Pancreas (tissue), 10 donors: ENCODE data around the gene TSHZ3. TPM values are rescaled to one million over a fixed set of nuclear protein-coding genes. Genes with fewer than 3 reads are reported as not detected.

ENCODE experiments used
- ATAC-seq, 4 donors: fragments of 200-7000 bp; cut with Tn5 transposase; one replicate each; pipeline versions ENCODE4 v1.8.0 to v1.9.1; 2020; ENCODE audit warnings: mild to moderate bottlenecking in 4 of 4, moderate library complexity in 4 of 4
- DNase-seq, 6 donors: peaks; one replicate each; pipeline ENCODE4 v3.0.0-alpha.2; 2020
- FAIRE-seq: peaks from 2 replicates; lab custom pipeline; 2012; peaks lifted over from hg19 to GRCh38; lab: Jason Lieb, UNC
- H3K27ac ChIP-seq, 4 donors: fragments of 200-600 bp; sonication (generic); 1 replicate in 3 of 4; 2 replicates in 1 of 4; pipeline versions ENCODE4 v1.5.0 to v1.8.0; 2020
- H3K27me3 ChIP-seq, 4 donors: fragments of 200-600 bp; one replicate each; pipeline ENCODE4 v1.8.0; 2021
- H3K36me3 ChIP-seq, 3 donors: fragments of 200-600 bp; sonication (generic) in 1 of 3; one replicate each; pipeline versions ENCODE4 v1.5.0 to v1.8.0; 2020 to 2021
- H3K4me1 ChIP-seq, 3 donors: fragments of 200-600 bp; one replicate each; pipeline ENCODE4 v1.8.0; 2021
- H3K4me3 ChIP-seq, 4 donors: fragments of 200-600 bp; sonication (generic) in 2 of 4; one replicate each; pipeline versions ENCODE4 v1.5.0 to v1.8.0; 2020 to 2021
- H3K9me3 ChIP-seq, 4 donors: fragments of 200-600 bp; one replicate each; pipeline ENCODE4 v1.8.0; 2021
- CTCF ChIP-seq, 4 donors: fragments of 200-600 bp; sonication (generic) in 3 of 4; IDR thresholded peaks; one replicate each; pipeline versions ENCODE4 v1.5.0 to v1.8.0; 2021; ENCODE audit warnings: antibody characterized with exemption in 4 of 4
- WGBS, 2 donors: extraction: QIAGEN DNeasy Blood & Tissue Kit; methylation state at CpG; one replicate each; pipeline ENCODE4 v1.1.7; 2013; 5-methylcytosine and 5-hydroxymethylcytosine counted together
- intact Hi-C, 3 donors: fragments of 100-400 bp; cut with DNase I; formaldehyde crosslinking; loops; one replicate each; pipeline versions ENCODE4 v1.11.1 to v1.14.2; 2022
- polyA plus RNA-seq, 2 donors: library from polyadenylated mRNA; stranded (reverse); fragments of 200-250 nt; gene quantifications; one replicate each; pipeline ENCODE4 v1.2.3, GENCODE V29; 2013
- total RNA-seq, 6 donors: library from RNA; stranded (reverse); fragmentation: NEBNext Ultra II Directional in 4 of 6; extraction: Animal tissue kit (Norgen Biotek cat#: 25700) in 4 of 6; gene quantifications; one replicate each; pipeline versions ENCODE4 v1.2.1 to v1.2.4, GENCODE V29; 2021 to 2023
- donor health status: healthy with polysubstance abuse.
- donor health status: DM: no; HTN: no; CAD: no; lungs with moderate emphysema.
- donor health status: DM: no; HTN: no; CAD: no.
- donor health status: control.
- donor health status: control.
- donor health status: Bipolar disorder and iron deficiency.
- donor health status: DM: yes; HTN: yes; CAD: no.
- donor health status: DM: no; HTN: no; CAD: no.
- donor health status: DM: no; HTN: no; CAD: no.
- donor health status: DM: yes; HTN: yes; CAD: no.

Gene TSHZ3
- total and polyA plus RNA-seq, 8 donors, result 0.87 to 3.2 (median 1.5) TPM

GRCh38 chr19:31380854-31381253 lies 31.6 kb upstream of the TSHZ3 start:
- H3K4me1 ChIP-seq, result no peaks in the 10 kb centered on the region
- no peak for FAIRE-seq
- no peak for DNase-seq
- peaks cover 0 to 9% (median 2%) of the 10 kb centered on the region in 4 donors for H3K27me3 ChIP-seq
- H3K9me3 ChIP-seq, result no peaks in the 10 kb centered on the region
- TF ChIP-seq CTCF (IDR thresholded peaks at IDR 0.05), result no peak
- no peak overlapping the region for H3K4me3 ChIP-seq
- no peaks in the 10 kb centered on the region for H3K36me3 ChIP-seq
- H3K27ac ChIP-seq, result no peak overlapping the region
- intact Hi-C loops, result no loop called here
- ATAC-seq, result no peak
- 75 to 80% methylated on average over 6 of the region's 6 CpGs for WGBS, 2 donors

GRCh38 chr19:31378404-31378803 lies 29.2 kb upstream of the TSHZ3 start:
- no peaks in the 10 kb centered on the region for H3K4me1 ChIP-seq
- no peak for TF ChIP-seq CTCF (IDR thresholded peaks at IDR 0.05)
- H3K9me3 ChIP-seq, result no peaks in the 10 kb centered on the region
- peaks cover 0 to 7% (median under 1%) of the 10 kb centered on the region in 4 donors for H3K27me3 ChIP-seq
- no peaks in the 10 kb centered on the region for H3K36me3 ChIP-seq
- WGBS, 2 donors, result 21 to 24% methylated on average over 4 of the region's 4 CpGs
- no peak overlapping the region for H3K4me3 ChIP-seq
- DNase-seq (peak in 2 of 6 donors; percentile 9 to 55), ATAC-seq (peak in 3 of 4 donors; percentile 55 to 83 (median 55)), FAIRE-seq (no peak)
- intact Hi-C loops, result no loop called here
- H3K27ac ChIP-seq, result no peak overlapping the region

- TF ChIP-seq CTCF (IDR thresholded peaks at IDR 0.05), result no peak
- intact Hi-C loops, result no loop called here
- no peak overlapping the region for H3K27ac ChIP-seq
- FAIRE-seq (no peak), DNase-seq (no peak), ATAC-seq (no peak)
- no peaks in the 10 kb centered on the region for H3K36me3 ChIP-seq
- no peaks in the 10 kb centered on the region for H3K9me3 ChIP-seq
- no peaks in the 10 kb centered on the region for H3K4me1 ChIP-seq
- WGBS, 2 donors, result 89 to 94% methylated on average over 1 of the region's 1 CpG
- H3K27me3 ChIP-seq, result no peaks in the 10 kb centered on the region
- no peak overlapping the region for H3K4me3 ChIP-seq
Observed at GRCh38 chr19:31377736-31378135, 28.5 kb upstream of the TSHZ3 start.

GRCh38 chr19:31372246-31372781 lies 23.1 kb upstream of the TSHZ3 start:
- no peak for DNase-seq

More at GRCh38 chr19:31372246-31372781, 23.1 kb upstream of the TSHZ3 start:
- no peak for FAIRE-seq
- no peaks in the 10 kb centered on the region for H3K9me3 ChIP-seq
- H3K36me3 ChIP-seq, result no peaks in the 10 kb centered on the region
- no peak overlapping the region for H3K4me3 ChIP-seq
- no peaks in the 10 kb centered on the region for H3K27me3 ChIP-seq
- H3K27ac ChIP-seq, result no peak overlapping the region
- intact Hi-C loops, result no loop called here
- WGBS, 2 donors, result 57 to 59% methylated on average over 2 of the region's 2 CpGs
- ATAC-seq, result no peak
- TF ChIP-seq CTCF (IDR thresholded peaks at IDR 0.05), result no peak
- H3K4me1 ChIP-seq, result no peaks in the 10 kb centered on the region
